OCI-LY3 (cell line): ENCODE data around the gene PTPRA.
"Not testable (repeated sequence)": the region's sequence is repeated elsewhere in the genome, so short reads cannot be mapped to it uniquely, and the experiment has no call there.

ENCODE experiments used
- H2AFZ ChIP-seq: fragments of 200-600, 300-600 bp; shearing (Covaris generic); 2 replicates; pipeline ENCODE4 v1.6.0; 2014; ENCODE audit warnings: antibody characterized with exemption, low read depth, low read length
- H3K27ac ChIP-seq: fragments of 200-600, 300-600 bp; sonication (generic); 2 replicates; pipeline ENCODE4 v1.5.1; 2014; ENCODE audit warnings: mild to moderate bottlenecking, low read length, moderate library complexity, mixed read lengths
- H3K27me3 ChIP-seq: fragments of 200-600, 300-600 bp; sonication (generic); 2 replicates; pipeline ENCODE4 v1.6.1; 2014; ENCODE audit warnings: low read depth, low read length, mixed read lengths
- H3K36me3 ChIP-seq: fragments of 200-600, 300-600 bp; sonication (generic); replicated peaks from 2 replicates; pipeline ENCODE3; 2014; ENCODE audit warnings: low read depth, low read length, mixed read lengths
- H3K4me1 ChIP-seq: fragments of 300-600, 200-600 bp; sonication (generic); 2 replicates; pipeline ENCODE4 v1.6.1; 2014; ENCODE audit warnings: low read length, mixed read lengths
- H3K4me2 ChIP-seq: fragments of 200-600, 300-600 bp; sonication (generic); 2 replicates; pipeline ENCODE4 v1.6.1; 2014; ENCODE audit warnings: low read length, mixed read lengths
- H3K4me3 ChIP-seq: fragments of 300-600, 200-600 bp; sonication (generic); 2 replicates; pipeline ENCODE4 v1.5.1; 2014; ENCODE audit warnings: antibody characterized with exemption, mild to moderate bottlenecking, low read length, moderate library complexity
- H3K79me2 ChIP-seq: fragments of 300-600, 200-600 bp; shearing (Covaris generic); 2 replicates; pipeline ENCODE4 v1.6.1; 2014; ENCODE audit warnings: mild to moderate bottlenecking, low read length, mixed read lengths
- H3K9ac ChIP-seq: fragments of 300-600, 200-600 bp; shearing (Covaris generic); 2 replicates; pipeline ENCODE4 v1.6.0; 2014; ENCODE audit warnings: mild to moderate bottlenecking, low read length, moderate library complexity
- H3K9me3 ChIP-seq: fragments of 200-600, 300-600 bp; shearing (Covaris generic); 2 replicates; pipeline ENCODE4 v1.6.1; 2014; ENCODE audit warnings: low read length, mixed read lengths; ENCODE audit not compliant: insufficient read depth
- H4K20me1 ChIP-seq: fragments of 200-600, 300-600 bp; sonication (generic); 2 replicates; pipeline ENCODE4 v1.6.1; 2016; ENCODE audit warnings: low read length, mixed read lengths; ENCODE audit not compliant: insufficient read depth
- EZH2phosphoT487 ChIP-seq: fragments of 200-600 bp; shearing (Covaris generic); IDR thresholded peaks from 2 replicates; pipeline ENCODE4 v1.6.1; 2018; ENCODE audit warnings: antibody characterized with exemption, mixed run types, low read depth
- TF ChIP-seq, protein P1 (sequence below): fragments of 200-600, 300-600 bp; sonication (generic); IDR thresholded peaks from 2 replicates; pipeline ENCODE4 v1.5.1; 2014; ENCODE audit warnings: antibody characterized with exemption, low read length, low read depth

Gene PTPRA

DNA sequence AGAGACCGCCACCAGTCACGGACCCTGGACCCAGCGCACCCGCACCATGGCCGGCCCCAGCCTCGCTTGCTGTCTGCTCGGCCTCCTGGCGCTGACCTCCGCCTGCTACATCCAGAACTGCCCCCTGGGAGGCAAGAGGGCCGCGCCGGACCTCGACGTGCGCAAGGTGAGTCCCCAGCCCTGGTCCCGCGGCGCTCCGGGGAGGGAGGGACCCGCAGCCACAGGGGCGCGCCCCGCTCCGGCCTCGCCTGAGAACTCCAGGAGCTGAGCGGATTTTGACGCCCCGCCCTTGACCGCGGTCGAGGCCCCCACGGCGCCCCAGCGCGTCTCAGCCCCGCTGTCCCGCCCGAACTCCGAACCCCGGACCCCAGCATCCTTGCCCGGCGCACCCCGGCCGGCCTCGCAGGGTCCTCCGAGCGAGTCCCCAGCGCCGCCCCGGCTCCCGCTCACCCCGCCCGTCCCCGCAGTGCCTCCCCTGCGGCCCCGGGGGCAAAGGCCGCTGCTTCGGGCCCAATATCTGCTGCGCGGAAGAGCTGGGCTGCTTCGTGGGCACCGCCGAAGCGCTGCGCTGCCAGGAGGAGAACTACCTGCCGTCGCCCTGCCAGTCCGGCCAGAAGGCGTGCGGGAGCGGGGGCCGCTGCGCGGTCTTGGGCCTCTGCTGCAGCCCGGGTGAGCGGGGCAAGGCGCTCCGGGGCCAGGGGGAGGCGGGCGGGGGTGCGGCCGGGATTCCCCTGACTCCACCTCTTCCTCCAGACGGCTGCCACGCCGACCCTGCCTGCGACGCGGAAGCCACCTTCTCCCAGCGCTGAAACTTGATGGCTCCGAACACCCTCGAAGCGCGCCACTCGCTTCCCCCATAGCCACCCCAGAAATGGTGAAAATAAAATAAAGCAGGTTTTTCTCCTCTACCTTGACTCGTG, 198.6 kb downstream of the PTPRA start, which contains the start of gene OXT:
Gene OXT (plus strand): TSS at position 11 of the 920 bp plus-strand sequence. CDS start 36 bp downstream, at position 47.
- Histone ChIP-seq H3K4me3 (no peak within 1 kb of the TSS), H3K27ac (no peak within 1 kb of the TSS), H2AFZ (no peak within 1 kb of the TSS), H3K9me3 (no peaks in the 10 kb centered on the region), H3K36me3 (no peaks in the 10 kb centered on the region), H4K20me1 (no peaks in the 10 kb centered on the region), H3K9ac (no peak within 1 kb of the TSS), H3K4me2 (no peak within 1 kb of the TSS), H3K27me3 (no peaks in the 10 kb centered on the region), H3K4me1 (peaks cover 6% of the 10 kb centered on the region), H3K79me2 (no peaks in the 10 kb centered on the region)
- TF ChIP-seq EZH2phosphoT487 = no peak
- TF ChIP-seq, protein P1, sequence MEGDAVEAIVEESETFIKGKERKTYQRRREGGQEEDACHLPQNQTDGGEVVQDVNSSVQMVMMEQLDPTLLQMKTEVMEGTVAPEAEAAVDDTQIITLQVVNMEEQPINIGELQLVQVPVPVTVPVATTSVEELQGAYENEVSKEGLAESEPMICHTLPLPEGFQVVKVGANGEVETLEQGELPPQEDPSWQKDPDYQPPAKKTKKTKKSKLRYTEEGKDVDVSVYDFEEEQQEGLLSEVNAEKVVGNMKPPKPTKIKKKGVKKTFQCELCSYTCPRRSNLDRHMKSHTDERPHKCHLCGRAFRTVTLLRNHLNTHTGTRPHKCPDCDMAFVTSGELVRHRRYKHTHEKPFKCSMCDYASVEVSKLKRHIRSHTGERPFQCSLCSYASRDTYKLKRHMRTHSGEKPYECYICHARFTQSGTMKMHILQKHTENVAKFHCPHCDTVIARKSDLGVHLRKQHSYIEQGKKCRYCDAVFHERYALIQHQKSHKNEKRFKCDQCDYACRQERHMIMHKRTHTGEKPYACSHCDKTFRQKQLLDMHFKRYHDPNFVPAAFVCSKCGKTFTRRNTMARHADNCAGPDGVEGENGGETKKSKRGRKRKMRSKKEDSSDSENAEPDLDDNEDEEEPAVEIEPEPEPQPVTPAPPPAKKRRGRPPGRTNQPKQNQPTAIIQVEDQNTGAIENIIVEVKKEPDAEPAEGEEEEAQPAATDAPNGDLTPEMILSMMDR = no peak

DNA sequence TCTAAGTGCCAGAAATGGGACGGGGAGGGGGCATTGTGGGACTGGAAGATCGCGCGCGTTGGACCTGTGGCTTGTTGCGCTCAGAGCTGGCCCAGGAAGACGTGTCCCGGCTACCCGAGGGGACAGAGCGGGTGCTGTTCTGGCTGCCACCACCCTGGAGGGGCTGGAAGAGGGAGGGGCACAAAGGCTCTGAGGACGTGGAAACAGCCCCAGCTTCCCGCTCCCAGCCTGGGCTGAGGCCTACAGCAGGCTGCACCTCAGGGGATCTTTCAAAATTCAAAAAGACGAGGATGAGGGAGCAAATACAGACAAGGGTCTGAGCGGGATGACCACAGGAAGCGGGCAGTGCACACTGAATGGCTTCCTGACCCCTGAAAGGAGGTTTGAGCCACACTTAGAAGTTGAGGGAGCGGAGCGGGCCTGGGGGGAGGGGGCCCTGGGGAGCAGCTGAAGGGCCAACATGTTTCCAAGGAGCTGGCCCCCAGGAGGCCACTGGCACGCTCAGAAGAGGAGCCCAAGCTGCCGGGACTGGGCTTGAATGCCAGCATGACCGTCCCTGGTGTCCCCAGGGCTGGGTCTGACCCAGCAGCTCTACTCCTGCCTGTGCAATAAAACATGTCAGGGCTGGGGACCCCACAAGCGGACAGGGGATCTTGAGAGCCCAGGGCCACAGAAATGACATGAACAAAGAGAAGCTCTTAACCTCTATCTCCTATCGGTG, 199.4 kb downstream of the PTPRA start:
- H2AFZ ChIP-seq = no peak overlapping the region
- H3K4me3 ChIP-seq = no peak overlapping the region
- no peaks in the 10 kb centered on the region for H4K20me1 ChIP-seq
- H3K27me3 ChIP-seq = peaks cover under 1% of the 10 kb centered on the region; the same call in 1 of the 2 replicates
- no peaks in the 10 kb centered on the region for H3K36me3 ChIP-seq
- no peaks in the 10 kb centered on the region for H3K79me2 ChIP-seq
- no peaks in the 10 kb centered on the region for H3K9me3 ChIP-seq
- H3K4me2 ChIP-seq = no peak overlapping the region
- no peak for TF ChIP-seq EZH2phosphoT487
- TF ChIP-seq, protein P1 = no peak
- H3K27ac ChIP-seq = no peak overlapping the region
- H3K9ac ChIP-seq = no peak overlapping the region
- H3K4me1 ChIP-seq = peaks cover 12% of the 10 kb centered on the region

- H2AFZ ChIP-seq, H3K4me2 ChIP-seq, H3K79me2 ChIP-seq, H3K4me1 ChIP-seq, H3K36me3 ChIP-seq, H3K9ac ChIP-seq, H3K4me3 ChIP-seq, H3K9me3 ChIP-seq, H3K27ac ChIP-seq, H3K27me3 ChIP-seq, H4K20me1 ChIP-seq: not testable (repeated sequence)
Observed at GRCh38 chr20:3073251-3073643, 200.0 kb downstream of the PTPRA start.

GRCh38 chr20:3074812-3075211, 201.5 kb downstream of the PTPRA start:
- H3K4me1 ChIP-seq = peaks cover 8% of the 10 kb centered on the region; the same call in 1 of the 2 replicates
- H3K79me2 ChIP-seq = no peaks in the 10 kb centered on the region
- peaks cover 7% of the 10 kb centered on the region; the same call in 1 of the 2 replicates for H3K27me3 ChIP-seq
- H2AFZ ChIP-seq = no peak overlapping the region
- no peak overlapping the region for H3K9ac ChIP-seq
- H3K36me3 ChIP-seq = no peaks in the 10 kb centered on the region
- no peaks in the 10 kb centered on the region for H3K9me3 ChIP-seq
- H3K4me3 ChIP-seq = no peak overlapping the region
- no peak for TF ChIP-seq EZH2phosphoT487
- TF ChIP-seq, protein P1 = no peak
- H4K20me1 ChIP-seq = no peaks in the 10 kb centered on the region
- H3K27ac ChIP-seq = no peak overlapping the region
- no peak overlapping the region for H3K4me2 ChIP-seq

GRCh38 chr20:3075315-3075714, 202.0 kb downstream of the PTPRA start:
- not testable (repeated sequence) for H4K20me1 ChIP-seq, H3K4me3 ChIP-seq, H3K27me3 ChIP-seq, H2AFZ ChIP-seq, H3K36me3 ChIP-seq, H3K79me2 ChIP-seq, H3K27ac ChIP-seq, H3K9ac ChIP-seq, H3K9me3 ChIP-seq, H3K4me2 ChIP-seq, H3K4me1 ChIP-seq
